Cerebellar nuclear complex (tissue), 1 donor: ENCODE data around the gene HLA-DOA.

Experiments used
- DNase-seq, 2 experiments: peaks; one replicate each; lab custom pipeline; 2025; lab: John Stamatoyannopoulos, UW

Gene HLA-DOA

DNA sequence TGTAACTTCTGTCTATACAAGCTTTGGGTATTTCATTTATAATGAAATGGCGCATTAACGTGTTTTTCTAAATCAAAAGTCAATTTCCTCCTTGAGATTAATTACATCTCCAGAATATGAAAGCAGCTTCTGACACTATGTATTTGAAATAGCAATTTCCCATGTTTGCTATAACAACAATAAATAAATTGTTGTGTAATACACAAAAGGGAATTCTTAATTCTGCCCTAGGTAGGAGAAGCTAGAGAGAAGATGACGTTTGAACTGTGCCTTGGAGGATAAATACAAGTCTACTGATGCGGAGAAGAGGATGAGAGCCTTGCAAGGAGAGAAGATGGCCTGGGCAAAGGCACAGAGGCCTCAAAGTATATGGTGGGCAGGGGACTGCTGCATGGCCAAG lies 7.6 kb upstream of the HLA-DOA start:
- DNase-seq = no peak

DNA sequence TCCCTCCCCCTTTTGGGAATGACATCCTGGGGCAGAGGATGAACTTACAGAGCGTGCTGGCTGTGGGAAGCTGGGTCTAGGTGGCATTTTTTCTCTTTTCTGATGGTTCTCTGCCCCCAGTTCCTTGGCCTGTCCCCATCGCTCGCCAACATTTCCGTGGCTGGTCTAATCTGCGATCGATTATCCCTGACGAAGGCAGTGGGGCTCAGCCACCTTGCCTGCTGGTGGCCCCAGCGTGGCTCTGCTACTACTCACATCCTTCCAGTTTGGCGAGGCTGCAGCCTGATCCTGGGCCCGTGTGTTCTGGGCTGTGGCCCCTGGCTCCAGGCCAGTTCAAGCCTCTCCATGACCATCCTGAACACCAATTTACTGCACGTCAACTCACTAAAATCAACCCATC lies 6.4 kb upstream of the HLA-DOA start:
- DNase-seq = no peak

- DNase-seq = peak in 1 of 2 experiments; percentile 60
Measured at GRCh38 chr6:33014841-33015634, 5.6 kb upstream of the HLA-DOA start.

- no peak for DNase-seq
Measured at GRCh38 chr6:33013608-33014007, 4.2 kb upstream of the HLA-DOA start.

- DNase-seq = no peak
Measured at GRCh38 chr6:33010356-33010755, 965 bp upstream of the HLA-DOA start.

GRCh38 chr6:33007831-33008400 lies 1.5 kb downstream of the HLA-DOA start:
- no peak for DNase-seq

DNA sequence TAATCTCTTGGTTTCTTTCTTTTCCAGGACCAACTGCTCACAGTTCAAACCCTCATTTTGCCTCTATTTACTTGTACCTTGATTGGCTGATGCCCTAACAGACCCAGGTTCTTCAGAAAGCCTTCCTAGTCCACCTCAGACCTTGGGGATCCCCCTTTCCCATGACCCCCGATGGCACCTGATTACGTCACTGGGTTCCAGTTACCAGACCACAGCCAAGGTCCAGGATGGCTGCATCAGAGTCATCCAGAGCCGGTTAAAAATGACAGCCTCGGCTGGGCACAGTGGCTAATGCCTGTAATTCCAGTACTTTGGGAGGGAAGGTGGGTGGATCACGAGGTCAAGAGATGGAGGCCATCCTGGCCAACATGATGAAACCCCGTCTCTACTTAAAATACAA lies 4.5 kb downstream of the HLA-DOA start:
- DNase-seq = no peak

- DNase-seq = no peak
Measured at GRCh38 chr6:33001685-33002084, 7.7 kb downstream of the HLA-DOA start.

DNA sequence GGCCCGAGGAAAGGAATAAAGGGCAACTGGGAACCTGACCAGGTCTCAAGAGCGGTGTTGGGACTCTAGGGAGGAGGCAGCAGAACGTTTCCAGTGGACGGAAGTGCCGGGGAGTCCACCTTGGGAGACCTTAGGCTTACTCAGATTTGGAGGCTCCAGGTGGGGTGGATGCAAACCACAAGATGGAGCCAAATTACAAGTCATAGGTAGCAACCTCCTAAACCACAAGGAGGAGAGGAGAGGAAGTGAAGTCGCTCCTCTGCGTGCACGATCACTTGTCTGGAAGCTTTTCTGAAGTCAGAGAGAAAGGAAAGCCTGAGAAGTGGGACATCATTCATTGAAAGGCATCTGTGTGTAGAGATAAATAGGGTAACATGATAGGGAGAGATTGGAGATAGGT lies 9.3 kb downstream of the HLA-DOA start:
- DNase-seq = no peak

GRCh38 chr6:32995448-32995847 lies 13.9 kb downstream of the HLA-DOA start:
- DNase-seq = no peak

DNA sequence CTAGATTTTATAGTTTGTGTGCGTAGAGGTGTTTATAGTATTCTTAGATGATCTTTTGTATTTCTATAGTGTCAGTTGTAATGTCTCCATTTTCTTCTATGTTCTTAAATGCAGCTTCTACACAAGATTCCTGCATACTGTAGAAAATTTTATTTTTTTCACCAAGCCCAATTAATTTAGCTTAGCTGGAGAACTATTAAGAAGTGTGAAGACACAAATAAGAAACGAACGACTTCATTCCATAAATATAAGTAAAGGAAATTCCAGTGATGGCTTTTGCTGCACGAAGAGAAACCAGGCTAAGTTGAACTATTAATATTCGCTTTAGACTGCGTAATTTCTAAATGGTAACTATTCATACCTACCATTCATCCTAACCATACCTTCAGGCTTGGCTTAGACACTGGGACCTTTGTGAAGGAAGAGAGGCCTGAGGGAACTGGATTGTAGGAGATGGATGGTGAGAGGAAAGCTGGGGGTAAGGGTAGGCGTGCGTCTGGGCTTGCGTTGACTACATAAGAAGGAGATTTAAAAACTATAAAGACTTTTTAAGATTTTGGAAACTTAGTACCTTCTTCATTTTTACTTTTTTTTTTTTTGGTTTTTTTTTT lies 15.9 kb downstream of the HLA-DOA start:
- no peak for DNase-seq

DNA sequence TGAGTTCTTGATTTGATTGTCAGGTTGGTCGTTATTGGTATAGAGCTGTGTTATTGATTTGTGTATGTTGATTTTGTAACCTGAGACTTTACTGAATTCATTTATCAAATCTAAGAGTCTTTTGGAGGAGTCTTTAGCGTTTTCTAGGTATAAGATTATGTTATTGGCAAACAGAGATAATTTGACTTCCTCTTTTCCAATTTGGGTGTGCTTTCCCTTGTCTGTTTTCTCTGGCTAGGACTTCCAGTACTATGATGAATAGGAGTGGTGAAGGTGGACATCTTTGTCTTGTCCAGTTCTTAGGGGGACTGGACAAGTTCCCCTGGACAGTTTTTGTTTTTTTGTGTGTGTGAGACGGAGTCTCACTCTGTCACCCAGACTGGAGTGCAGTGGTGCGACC lies 17.4 kb downstream of the HLA-DOA start:
- no peak for DNase-seq

GRCh38 chr6:32989368-32989767 lies 20.0 kb downstream of the HLA-DOA start:
- DNase-seq = no peak

GRCh38 chr6:32984622-32985389 lies 24.6 kb downstream of the HLA-DOA start:
- peak in 1 of 2 experiments; percentile 91 for DNase-seq

- DNase-seq = no peak
Measured at GRCh38 chr6:32983964-32984621, 25.3 kb downstream of the HLA-DOA start.

DNA sequence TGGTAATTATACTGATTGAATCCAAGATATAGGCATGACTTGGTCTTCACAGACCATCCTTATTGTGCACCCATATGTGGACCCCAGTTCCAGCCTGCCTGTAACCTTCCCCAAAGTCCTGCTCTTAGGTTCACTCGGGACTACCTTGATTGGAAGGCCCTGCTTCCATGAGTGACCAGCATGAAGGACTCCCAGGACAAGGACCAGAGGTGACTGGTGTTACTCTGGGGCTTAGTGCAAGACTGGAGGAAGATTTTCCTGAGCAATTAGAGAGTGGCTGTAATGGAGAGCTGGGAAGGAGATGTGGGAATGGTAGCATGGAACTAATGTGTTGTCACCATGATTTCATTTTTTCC lies 25.9 kb downstream of the HLA-DOA start:
- no peak for DNase-seq

GRCh38 chr6:32982702-32983492 lies 26.5 kb downstream of the HLA-DOA start:
- DNase-seq = no peak

DNA sequence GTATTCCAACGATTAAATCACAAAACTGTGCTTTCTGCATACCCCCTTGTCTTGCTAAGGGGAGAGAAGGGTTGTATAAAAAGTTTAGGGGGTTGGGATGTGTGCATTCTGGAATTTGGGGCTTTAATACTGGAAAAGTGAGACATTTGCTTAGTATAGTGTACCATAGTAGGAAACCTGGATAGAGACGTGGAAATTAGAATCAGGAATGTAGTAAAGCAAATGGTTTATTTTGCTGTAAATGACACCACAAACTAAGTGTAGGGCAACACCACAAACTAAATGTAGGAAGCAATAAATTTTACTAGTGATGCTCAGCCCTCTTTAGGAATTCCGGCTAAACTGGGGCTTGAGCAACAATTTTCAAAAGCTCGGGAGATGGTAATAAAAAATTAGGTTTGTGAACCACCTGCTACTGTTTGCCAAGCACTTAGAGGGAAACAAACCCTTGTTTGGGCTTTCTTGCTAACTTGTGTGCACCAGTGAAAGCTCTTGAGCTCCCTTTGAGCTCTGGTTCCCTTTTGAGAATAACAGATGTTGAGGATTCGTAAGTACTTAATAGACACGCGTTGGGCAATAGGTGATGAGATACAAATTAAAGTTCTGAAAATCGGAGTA lies 27.2 kb downstream of the HLA-DOA start:
- no peak for DNase-seq

DNA sequence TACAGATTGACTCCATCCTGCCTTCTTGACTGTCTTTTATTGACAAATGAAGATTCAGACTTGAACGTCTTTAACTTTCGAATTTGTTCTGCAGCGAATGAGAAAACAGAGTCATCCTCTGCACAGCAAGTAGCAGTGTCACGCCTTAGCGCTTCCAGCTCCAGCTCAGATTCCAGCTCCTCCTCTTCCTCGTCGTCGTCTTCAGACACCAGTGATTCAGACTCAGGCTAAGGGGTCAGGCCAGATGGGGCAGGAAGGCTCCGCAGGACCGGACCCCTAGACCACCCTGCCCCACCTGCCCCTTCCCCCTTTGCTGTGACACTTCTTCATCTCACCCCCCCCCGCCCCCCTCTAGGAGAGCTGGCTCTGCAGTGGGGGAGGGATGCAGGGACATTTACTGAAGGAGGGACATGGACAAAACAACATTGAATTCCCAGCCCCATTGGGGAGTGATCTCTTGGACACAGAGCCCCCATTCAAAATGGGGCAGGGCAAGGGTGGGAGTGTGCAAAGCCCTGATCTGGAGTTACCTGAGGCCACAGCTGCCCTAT lies 28.8 kb downstream of the HLA-DOA start:
- DNase-seq = no peak

- no peak for DNase-seq
Measured at GRCh38 chr6:32979720-32980487, 29.5 kb downstream of the HLA-DOA start.
